Bronchial epithelial cell (primary cell): Measurements from ENCODE around the gene CTTNBP2NL. TPM values are rescaled to one million over a fixed set of nuclear protein-coding genes. Genes with fewer than 3 reads are reported as not detected.
"Not testable (repeated sequence)": the region's sequence is repeated elsewhere in the genome, so short reads cannot be mapped to it uniquely, and the experiment has no call there.

Experiments
- DNase-seq: peaks from one replicate; pipeline ENCODE4 v3.0.0-alpha.2; 2010; ENCODE audit warnings: low read depth
- FAIRE-seq: peaks from 2 replicates; lab custom pipeline; 2011; peaks lifted over from hg19 to GRCh38; lab: Jason Lieb, UNC
- H3K27me3 ChIP-seq: 2 replicates; pipeline ENCODE4 v1.5.1; 2011; ENCODE audit warnings: low read length; ENCODE audit not compliant: control insufficient read depth, insufficient read depth
- H3K36me3 ChIP-seq: 2 replicates; pipeline ENCODE4 v1.5.1; 2011; ENCODE audit warnings: low read length; ENCODE audit not compliant: control insufficient read depth, insufficient read depth
- H3K4me3 ChIP-seq: 2 replicates; pipeline ENCODE4 v1.5.1; 2011; ENCODE audit warnings: mild to moderate bottlenecking, low read depth, low read length, control low read depth
- CTCF ChIP-seq: IDR thresholded peaks from 2 replicates; pipeline ENCODE4 v1.5.1; 2011; ENCODE audit warnings: mild to moderate bottlenecking, moderate library complexity, low read length, control low read depth, inconsistent platforms; ENCODE audit not compliant: insufficient read depth, severe bottlenecking
- total RNA-seq: library from RNA; depleted of rRNA; stranded (reverse); fragments of >200 nt; gene quantifications from 2 replicates; pipeline ENCODE4 v1.2.1, GENCODE V29; 2014

Gene CTTNBP2NL
- total RNA-seq, 1 donor from 2014 or later = 5.3 TPM

DNA sequence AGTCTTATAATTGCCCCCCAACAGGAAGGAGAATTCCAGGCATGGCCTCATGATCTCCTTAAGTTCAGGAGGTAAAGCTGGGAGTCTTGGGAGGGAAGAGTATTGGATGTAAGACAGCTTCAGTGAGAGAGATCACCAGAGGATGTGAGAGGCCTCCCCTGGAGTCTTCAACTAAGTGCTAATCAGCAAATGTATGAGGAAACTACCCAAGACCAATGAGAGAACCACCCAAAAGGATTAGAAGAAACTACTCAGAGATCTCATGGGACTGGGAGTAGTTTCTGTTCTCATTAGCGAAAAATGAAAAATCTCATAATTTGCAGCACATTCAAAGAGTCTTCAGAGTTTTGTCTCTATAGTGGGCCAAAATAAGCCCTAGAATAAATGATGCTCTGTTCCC lies 76.1 kb downstream of the CTTNBP2NL start:
- Histone ChIP-seq H3K4me3 (no peak overlapping the region), H3K36me3 (no peaks in the 10 kb centered on the region), H3K27me3 (no peaks in the 10 kb centered on the region)
- TF ChIP-seq CTCF = no peak
- no peak for DNase-seq
- FAIRE-seq = no peak

DNA sequence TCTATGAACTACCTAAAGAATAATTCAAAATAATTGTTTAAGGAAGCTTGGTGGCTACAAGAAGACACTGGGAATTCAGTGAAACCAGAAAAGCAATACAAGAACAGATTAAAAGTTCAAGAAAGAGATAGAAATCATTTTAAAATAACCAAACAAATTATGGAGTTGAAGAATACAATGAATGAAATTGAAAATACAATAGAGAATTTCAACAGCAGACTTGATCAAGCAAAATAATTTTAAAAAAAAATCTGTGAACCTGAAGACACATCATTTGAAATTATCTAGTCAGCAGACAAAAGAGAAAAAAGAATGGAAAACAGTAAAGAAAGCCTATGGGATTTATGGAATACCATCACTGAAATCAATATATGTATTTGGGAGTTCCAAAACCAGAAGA lies 81.5 kb downstream of the CTTNBP2NL start:
- Histone ChIP-seq H3K27me3 (no peaks in the 10 kb centered on the region), H3K4me3 (no peak overlapping the region), H3K36me3 (no peaks in the 10 kb centered on the region)
- TF ChIP-seq CTCF = no peak
- DNase-seq (no peak), FAIRE-seq (no peak)

- Histone ChIP-seq H3K27me3 (no peaks in the 10 kb centered on the region), H3K4me3 (no peak overlapping the region), H3K36me3 (no peaks in the 10 kb centered on the region)
- FAIRE-seq = no peak
- DNase-seq = no peak
- TF ChIP-seq CTCF = no peak
Measured at GRCh38 chr1:112478314-112478713, 82.3 kb downstream of the CTTNBP2NL start.

DNA sequence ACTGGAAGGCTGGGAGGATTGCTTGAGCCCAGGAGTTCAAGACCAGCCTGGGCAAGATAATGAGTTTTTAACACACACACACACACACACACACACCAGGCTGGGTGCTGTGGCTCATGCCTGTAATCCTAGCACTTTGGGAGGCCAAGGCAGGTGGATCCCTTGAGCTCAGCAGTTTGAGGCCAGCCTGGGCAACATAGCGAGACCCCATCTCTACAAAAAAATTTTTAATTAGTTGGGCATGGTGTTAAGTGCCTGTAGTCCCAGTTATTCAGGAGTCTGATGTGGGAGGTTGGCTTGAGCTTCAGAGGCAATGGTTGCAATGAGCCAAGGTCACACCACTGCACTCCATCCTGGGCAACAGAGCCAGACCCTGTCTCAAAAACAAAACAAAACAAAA lies 90.0 kb downstream of the CTTNBP2NL start:
- H3K27me3 ChIP-seq, H3K36me3 ChIP-seq, DNase-seq, H3K4me3 ChIP-seq, FAIRE-seq: not testable (repeated sequence)

DNA sequence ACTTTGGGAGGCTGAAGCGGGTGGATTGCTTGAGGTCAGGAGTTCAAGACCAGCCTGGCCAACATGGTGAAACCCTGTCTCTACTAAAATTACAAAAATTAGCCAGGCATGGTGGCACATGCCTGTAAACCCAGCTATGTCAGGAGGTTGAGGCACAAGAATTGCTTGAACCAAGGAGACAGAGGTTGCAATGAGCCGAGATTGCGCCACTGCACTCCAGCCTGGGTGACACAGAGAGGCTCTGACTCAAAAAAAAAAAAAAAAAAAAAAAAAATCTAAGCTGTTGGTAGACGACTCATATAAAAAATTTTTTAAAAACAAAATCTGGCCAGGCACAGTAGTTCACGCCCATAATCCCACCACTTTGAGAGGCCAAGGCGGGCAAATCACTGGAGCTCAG lies 91.7 kb downstream of the CTTNBP2NL start:
- not testable (repeated sequence) for H3K36me3 ChIP-seq, FAIRE-seq, H3K27me3 ChIP-seq, H3K4me3 ChIP-seq
- peak; percentile 30 for DNase-seq

DNA sequence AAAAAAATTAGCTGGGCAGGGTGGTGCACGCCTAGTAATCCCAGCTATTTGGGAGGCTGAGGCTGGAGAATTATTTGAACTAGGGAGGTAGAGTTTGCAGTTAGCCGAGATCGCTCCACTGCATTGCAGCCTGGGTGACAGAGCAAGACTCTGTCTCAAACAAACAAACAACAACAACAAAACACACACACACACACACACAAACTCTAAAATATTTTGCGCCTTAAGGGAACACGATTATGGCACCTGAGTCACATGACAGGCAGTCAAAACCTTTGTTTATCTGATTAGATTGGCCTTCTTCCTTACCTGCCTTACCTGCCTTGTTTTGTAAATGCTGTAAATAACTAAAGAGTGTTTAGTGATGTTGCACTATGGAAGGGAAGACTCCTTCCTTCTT lies 92.1 kb downstream of the CTTNBP2NL start:
- no peak overlapping the region for H3K4me3 ChIP-seq
- FAIRE-seq = no peak
- no peaks in the 10 kb centered on the region for H3K27me3 ChIP-seq
- DNase-seq = no peak
- TF ChIP-seq CTCF = no peak
- no peaks in the 10 kb centered on the region for H3K36me3 ChIP-seq

- Histone ChIP-seq H3K4me3 (no peak overlapping the region), H3K36me3 (no peaks in the 10 kb centered on the region), H3K27me3 (no peaks in the 10 kb centered on the region)
- DNase-seq (no peak), FAIRE-seq (no peak)
- TF ChIP-seq CTCF = no peak
Measured at GRCh38 chr1:112492076-112492475, 96.1 kb downstream of the CTTNBP2NL start.
